CD1c-positive myeloid dendritic cell (primary cell): ENCODE data around the gene CDH19.
A peak's percentile ranks its signal among the peaks of the same experiment; 100 is the strongest.

ENCODE experiments used
- DNase-seq: peaks from one replicate; pipeline ENCODE4 v3.0.0-alpha.2; 2016; ENCODE audit errors: extremely low spot score

Gene CDH19

GRCh38 chr18:66603941-66604627 lies at the start of gene CDH19:
Gene CDH19, minus strand, starts transcription at chr18:66604090. Its CDS starts 31,886 bp downstream, at chr18:66572204.
- DNase-seq: no peak

- peak; percentile 32 for DNase-seq
Observed at GRCh38 chr18:66647671-66648070, 43.8 kb upstream of the CDH19 start.

- DNase-seq: no peak
Observed at GRCh38 chr18:66646609-66647008, 42.7 kb upstream of the CDH19 start.

GRCh38 chr18:66645983-66646382 lies 42.1 kb upstream of the CDH19 start:
- DNase-seq: no peak

GRCh38 chr18:66641056-66641455 lies 37.2 kb upstream of the CDH19 start:
- peak; percentile 19 for DNase-seq

GRCh38 chr18:66640431-66640830 lies 36.5 kb upstream of the CDH19 start:
- DNase-seq: peak; percentile 72

GRCh38 chr18:66638856-66639629 lies 35.2 kb upstream of the CDH19 start:
- DNase-seq: peak; percentile 75

GRCh38 chr18:66635342-66635741 lies 31.5 kb upstream of the CDH19 start:
- no peak for DNase-seq

GRCh38 chr18:66632756-66633155 lies 28.9 kb upstream of the CDH19 start:
- DNase-seq: no peak

GRCh38 chr18:66630831-66631230 lies 26.9 kb upstream of the CDH19 start:
- peak; percentile 62 for DNase-seq

- DNase-seq: no peak
Observed at GRCh38 chr18:66623821-66624220, 19.9 kb upstream of the CDH19 start.

- no peak for DNase-seq
Observed at GRCh38 chr18:66621816-66622576, 18.1 kb upstream of the CDH19 start.

GRCh38 chr18:66616523-66616983 lies 12.7 kb upstream of the CDH19 start:
- no peak for DNase-seq

- no peak for DNase-seq
Observed at GRCh38 chr18:66615176-66615575, 11.3 kb upstream of the CDH19 start.

- no peak for DNase-seq
Observed at GRCh38 chr18:66607632-66608031, 3.7 kb upstream of the CDH19 start.

GRCh38 chr18:66601649-66602048 lies 2.2 kb downstream of the CDH19 start:
- DNase-seq: no peak

GRCh38 chr18:66599190-66599589 lies 4.7 kb downstream of the CDH19 start:
- no peak for DNase-seq

GRCh38 chr18:66587430-66587829 lies 16.5 kb downstream of the CDH19 start:
- DNase-seq: no peak

- DNase-seq: no peak
Observed at GRCh38 chr18:66582211-66582610, 21.7 kb downstream of the CDH19 start.

GRCh38 chr18:66575263-66575662 lies 28.6 kb downstream of the CDH19 start:
- no peak for DNase-seq

- no peak for DNase-seq
Observed at GRCh38 chr18:66571845-66572244, 32.0 kb downstream of the CDH19 start.

- DNase-seq: no peak
Observed at GRCh38 chr18:66566616-66567015, 37.3 kb downstream of the CDH19 start.
